SK-N-MC (cell line): ENCODE measurements around the gene GPATCH2.

ENCODE experiments used
- EZH2 ChIP-seq: fragments of 200-600 bp; sonication (generic); IDR thresholded peaks from one replicate; pipeline ENCODE4 v1.6.1; 2017; ENCODE audit warnings: antibody characterized with exemption
- POLR2AphosphoS5 ChIP-seq: IDR thresholded peaks from 2 replicates; pipeline ENCODE4 v1.6.1; 2012; ENCODE audit warnings: mild to moderate bottlenecking, low read depth, low read length, borderline replicate concordance

DNA sequence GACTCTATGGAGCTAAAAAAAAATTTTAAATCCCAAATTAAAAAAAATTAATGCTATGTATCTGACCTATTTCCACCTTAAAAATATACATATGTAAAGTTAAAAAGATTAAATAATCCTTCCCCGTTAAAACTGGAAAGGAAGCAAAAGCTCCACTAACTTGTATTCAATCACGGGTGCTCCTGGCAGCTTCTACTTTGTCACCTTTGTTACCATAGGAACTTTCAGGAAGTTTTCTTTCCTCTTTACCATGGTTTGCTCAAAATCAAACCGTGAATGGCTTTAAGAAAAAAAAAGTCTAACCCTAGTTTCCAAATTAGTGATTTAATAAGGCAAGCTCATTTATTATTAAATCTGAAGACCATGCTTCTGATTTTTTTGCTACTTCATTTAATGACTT is 3.5 kb downstream of the GPATCH2 start:
- no peak for TF ChIP-seq EZH2
- no peak for TF ChIP-seq POLR2AphosphoS5
